ENCODE results near the gene TFRC.
"Not testable (repeated sequence)": the region's sequence is repeated elsewhere in the genome, so short reads cannot be mapped to it uniquely, and the experiment has no call there.

The TFRC gene

GRCh38 chr3:196002721-196003120, 79.2 kb downstream of the TFRC start:
- not testable (repeated sequence) for H3K9me3 ChIP-seq (ENCODE audit: insufficient read depth, low read depth, low read length); H3K27ac ChIP-seq (ENCODE audit: low read depth, low read length); H3K4me3 ChIP-seq (ENCODE audit: low read length); H3K36me3 ChIP-seq (ENCODE audit: insufficient read depth, low read length); H3K27me3 ChIP-seq (ENCODE audit: insufficient read depth, low read length); H3K9ac ChIP-seq (ENCODE audit: low read depth, low read length); H3K4me1 ChIP-seq (ENCODE audit: insufficient read depth, low read length)
- WGBS, result 91% methylated on average over 6 of the region's 6 CpGs

DNA sequence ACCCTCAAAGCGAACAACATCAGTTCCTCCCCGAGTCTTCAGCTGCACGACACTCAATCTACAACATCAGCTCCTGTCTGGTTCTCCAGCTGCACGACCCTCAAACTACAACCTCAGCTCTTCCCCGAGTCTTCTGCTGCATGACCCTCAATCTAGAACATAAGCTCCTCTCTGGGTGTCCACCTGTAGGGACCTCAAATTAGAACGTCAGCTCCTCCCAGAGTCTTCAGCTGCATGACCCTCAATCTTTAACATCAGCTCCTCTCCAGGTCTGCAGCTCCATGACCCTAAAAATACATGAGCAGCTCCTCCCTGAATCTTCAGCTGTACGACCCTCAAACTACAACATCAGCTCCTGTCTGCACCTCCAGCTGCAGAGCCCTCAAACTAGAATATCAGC, 80.7 kb downstream of the TFRC start:
- not testable (repeated sequence) for H3K4me1 ChIP-seq (ENCODE audit: insufficient read depth, low read length); H3K36me3 ChIP-seq (ENCODE audit: insufficient read depth, low read length); H3K9ac ChIP-seq (ENCODE audit: low read depth, low read length); H3K4me3 ChIP-seq (ENCODE audit: low read length); H3K27ac ChIP-seq (ENCODE audit: low read depth, low read length); H3K9me3 ChIP-seq (ENCODE audit: insufficient read depth, low read depth, low read length); H3K27me3 ChIP-seq (ENCODE audit: insufficient read depth, low read length)
- 91% methylated on average over 7 of the region's 7 CpGs for WGBS

- H3K27me3 ChIP-seq (ENCODE audit: insufficient read depth, low read length); H3K4me1 ChIP-seq (ENCODE audit: insufficient read depth, low read length); H3K9ac ChIP-seq (ENCODE audit: low read depth, low read length); H3K36me3 ChIP-seq (ENCODE audit: insufficient read depth, low read length); H3K4me3 ChIP-seq (ENCODE audit: low read length); H3K27ac ChIP-seq (ENCODE audit: low read depth, low read length); H3K9me3 ChIP-seq (ENCODE audit: insufficient read depth, low read depth, low read length): not testable (repeated sequence)
- 91% methylated on average over 15 of the region's 15 CpGs for WGBS
Observed at GRCh38 chr3:196000360-196000950, 81.4 kb downstream of the TFRC start.

GRCh38 chr3:195999896-196000295, 82.0 kb downstream of the TFRC start:
- WGBS, result 94% methylated on average over 8 of the region's 8 CpGs
- Histone ChIP-seq H3K9ac (ENCODE audit: low read depth, low read length) (no peak overlapping the region), H3K4me1 (ENCODE audit: insufficient read depth, low read length) (no peaks in the 10 kb centered on the region), H3K36me3 (ENCODE audit: insufficient read depth, low read length) (no peaks in the 10 kb centered on the region), H3K4me3 (ENCODE audit: low read length) (no peak overlapping the region), H3K27me3 (ENCODE audit: insufficient read depth, low read length) (0 out of 2 replicates have a peak, but pooled peaks cover 2% of the 10 kb centered on the region), H3K27ac (ENCODE audit: low read depth, low read length) (no peak overlapping the region), H3K9me3 (ENCODE audit: insufficient read depth, low read depth, low read length) (peaks cover 6% of the 10 kb centered on the region)

All from HUES64 (cell line).